Stimulated activated CD4-positive, alpha-beta T cell treated with anti-CD3 and anti-CD28 coated beads, Interleukin-15, amount 100 ng/mL, for 24 hours (primary cell): ENCODE measurements around the gene PZP.
"Not testable (repeated sequence)": the region's sequence is repeated elsewhere in the genome, so short reads cannot be mapped to it uniquely, and the experiment has no call there.

Source experiments
- DNase-seq: peaks from one replicate; pipeline ENCODE4 v3.0.0-alpha.2; 2020

PZP gene

DNA sequence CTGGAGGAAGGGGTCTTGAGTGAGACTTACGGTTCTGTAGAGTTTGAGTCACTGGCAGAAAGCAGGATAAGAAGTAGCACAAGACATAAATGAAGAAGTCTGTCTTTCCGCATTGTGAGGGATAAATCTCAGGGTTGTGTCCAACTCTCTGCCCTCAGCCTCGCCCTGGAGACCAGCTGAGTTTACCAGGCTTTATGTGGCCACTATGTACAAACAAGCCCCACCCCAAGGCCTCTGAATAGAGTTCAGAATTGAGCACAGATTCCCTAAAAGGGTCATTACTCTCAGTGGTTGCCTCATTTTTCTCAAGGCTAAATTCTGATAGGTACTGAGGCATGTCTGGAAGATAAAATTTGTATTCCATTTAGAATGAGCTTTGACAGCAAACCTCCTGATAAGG is at the start of gene PZP:
PZP (minus strand) TSS at position 167 of the 400 bp plus-strand sequence; CDS start at position 113, 54 bp downstream.
- DNase-seq, result no peak

DNA sequence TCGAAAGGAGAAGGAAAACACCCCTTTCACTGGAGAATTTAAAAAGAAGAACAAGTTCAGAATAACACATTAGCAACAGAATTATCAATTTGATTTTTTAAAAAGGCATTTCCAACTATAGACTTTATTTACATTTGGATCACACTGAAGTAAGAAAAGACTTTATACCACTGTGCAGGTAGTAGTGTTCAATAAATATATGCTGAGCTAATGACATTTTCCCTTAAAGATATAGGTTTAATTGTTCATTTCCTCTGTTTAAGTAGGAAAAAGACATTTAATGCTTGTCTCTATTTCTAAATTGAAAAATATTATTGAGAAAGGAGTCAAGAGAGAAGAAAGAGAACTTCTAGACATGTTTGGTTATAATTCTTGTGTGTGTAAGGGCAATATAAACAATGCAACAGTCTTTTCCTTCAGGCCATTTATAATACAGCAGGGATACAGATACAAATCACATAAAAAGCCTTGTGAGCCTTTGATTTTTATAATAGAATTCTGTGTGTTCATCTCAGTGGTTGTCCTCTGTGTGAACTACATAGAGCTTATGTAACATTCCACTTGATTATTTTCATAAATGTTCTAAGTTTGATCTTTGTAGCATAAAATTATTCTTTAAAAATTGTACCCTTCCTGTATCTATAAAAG is 48.7 kb upstream of the PZP start:
- no peak for DNase-seq

DNA sequence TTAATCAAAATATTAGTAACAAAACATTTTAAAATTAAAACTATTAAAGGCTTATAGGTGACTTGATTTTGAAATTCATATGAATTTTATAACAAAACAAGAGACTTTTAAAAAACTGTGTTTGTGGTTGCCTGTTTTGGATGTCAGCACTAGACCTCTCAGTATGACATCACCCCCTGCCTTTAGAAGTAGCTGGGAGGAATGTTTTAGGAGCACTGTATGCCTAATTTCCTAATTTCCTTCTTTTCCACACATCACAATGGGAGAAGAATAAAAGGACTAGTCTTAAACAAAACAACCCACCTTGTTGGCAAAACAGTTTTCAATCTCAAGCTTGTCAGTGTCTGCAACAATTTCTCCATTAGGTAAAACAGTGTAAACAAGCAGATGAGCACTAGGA is 48.1 kb upstream of the PZP start:
- DNase-seq, result no peak

DNA sequence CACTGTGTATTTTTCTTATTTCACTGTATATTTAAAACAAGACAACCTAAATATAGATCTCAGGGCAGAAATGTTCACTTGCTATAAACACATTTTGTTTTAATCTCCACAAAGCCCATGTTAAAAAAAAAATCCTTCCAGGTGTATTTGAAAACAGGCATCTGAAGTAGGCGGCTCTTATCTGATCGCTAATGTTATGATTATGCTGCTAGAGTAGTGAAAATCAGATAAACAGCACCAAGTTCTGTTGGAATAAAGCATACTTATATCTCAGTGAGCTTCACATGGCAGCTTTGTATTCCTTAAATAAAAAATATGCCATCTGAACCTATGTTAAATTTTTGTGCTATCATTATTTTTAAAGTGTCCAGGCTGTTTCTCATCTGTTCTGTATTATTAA is 47.6 kb upstream of the PZP start:
- DNase-seq, result no peak

DNA sequence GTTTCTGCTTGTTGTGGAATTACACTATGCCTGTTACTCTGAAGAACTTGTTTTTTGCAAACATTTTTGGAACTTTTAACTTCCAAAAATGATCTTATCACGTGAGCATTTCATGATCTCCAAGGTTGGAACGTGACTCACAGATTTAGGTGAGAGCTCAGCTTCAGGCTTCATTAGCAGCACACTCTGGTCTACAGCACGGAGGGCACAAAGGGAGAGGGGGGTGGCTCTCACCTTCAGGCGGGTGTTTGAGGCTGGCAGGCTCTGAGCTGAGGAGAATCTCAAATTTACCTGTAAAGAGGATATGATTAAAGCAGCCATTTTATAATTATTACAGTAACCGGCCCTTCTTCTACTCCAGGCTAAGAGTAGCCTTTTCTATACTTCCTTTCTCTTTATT is 45.3 kb upstream of the PZP start:
- DNase-seq, result no peak

DNA sequence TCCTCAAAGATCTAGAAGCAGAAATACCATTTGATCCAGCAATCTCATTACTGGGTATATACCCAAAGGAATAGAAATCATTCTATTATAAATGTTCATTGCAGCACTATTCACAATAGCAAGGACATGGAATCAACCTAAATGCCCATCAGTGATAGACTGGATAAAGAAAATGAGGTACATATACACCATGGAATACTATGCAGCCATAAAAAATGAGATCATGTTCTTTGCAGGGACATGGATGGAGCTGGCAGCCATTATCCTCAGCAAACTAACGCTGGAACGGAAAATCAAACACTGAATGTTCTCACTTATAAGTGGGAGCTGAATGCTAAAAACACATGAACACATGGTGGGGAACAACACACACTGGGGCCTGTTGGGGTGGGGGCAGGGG is 44.6 kb upstream of the PZP start:
- not testable (repeated sequence) for DNase-seq

DNA sequence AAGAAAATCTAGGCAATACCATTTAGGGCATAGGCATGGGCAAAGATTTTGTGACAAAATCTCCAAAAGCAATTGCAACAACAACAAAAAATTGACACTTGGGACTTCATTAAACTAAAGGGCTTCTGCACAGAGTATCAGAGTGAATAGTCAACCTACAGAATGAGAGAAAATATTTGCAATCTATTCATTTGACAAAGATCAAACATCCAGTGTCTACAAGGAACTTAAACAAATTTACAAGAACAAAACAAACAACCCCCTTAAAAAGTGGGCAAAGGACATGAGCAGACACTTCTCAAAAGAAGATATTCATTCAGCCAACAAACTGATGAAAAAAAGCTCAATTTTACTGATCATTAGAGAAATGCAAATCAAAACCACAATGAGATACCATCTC is 44.1 kb upstream of the PZP start:
- no peak for DNase-seq

DNA sequence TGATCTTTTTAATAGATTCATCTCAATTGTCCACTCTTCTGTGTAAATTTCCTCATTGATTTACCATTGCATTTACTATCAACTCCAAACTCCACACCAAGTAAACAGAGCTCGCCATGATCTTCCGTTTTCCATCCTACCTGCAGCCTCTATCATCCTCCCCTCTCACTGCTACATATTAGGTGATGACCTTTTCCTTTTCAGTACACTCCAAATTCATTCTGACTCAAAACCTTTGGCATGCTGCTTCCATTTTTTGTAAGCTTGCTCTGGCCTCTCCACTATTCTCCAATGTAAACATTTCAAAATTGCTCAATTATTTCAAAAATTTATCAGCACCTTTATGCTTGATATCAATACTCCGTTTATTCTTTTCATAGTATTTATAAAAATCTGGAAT is 40.2 kb upstream of the PZP start:
- DNase-seq, result no peak

DNA sequence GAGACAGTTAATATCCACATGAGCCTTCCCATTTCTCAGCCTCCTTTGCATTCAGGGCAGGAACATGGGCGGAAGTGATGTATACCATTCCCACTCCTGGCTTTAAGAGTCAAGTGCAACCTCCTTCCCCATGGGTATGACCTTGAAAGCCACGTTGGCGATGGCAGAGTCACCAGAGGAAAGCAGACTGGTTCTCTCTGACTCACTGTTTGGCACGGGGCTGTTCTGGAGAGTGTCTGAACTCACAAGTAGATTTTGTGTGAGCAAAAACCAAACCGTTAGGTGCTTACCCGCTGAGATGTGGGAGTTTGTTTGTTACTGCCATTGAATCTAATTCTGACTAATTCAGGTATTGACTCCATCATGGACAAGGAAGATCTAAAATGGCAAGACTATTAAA is 36.7 kb upstream of the PZP start:
- DNase-seq, result peak; percentile 82

DNA sequence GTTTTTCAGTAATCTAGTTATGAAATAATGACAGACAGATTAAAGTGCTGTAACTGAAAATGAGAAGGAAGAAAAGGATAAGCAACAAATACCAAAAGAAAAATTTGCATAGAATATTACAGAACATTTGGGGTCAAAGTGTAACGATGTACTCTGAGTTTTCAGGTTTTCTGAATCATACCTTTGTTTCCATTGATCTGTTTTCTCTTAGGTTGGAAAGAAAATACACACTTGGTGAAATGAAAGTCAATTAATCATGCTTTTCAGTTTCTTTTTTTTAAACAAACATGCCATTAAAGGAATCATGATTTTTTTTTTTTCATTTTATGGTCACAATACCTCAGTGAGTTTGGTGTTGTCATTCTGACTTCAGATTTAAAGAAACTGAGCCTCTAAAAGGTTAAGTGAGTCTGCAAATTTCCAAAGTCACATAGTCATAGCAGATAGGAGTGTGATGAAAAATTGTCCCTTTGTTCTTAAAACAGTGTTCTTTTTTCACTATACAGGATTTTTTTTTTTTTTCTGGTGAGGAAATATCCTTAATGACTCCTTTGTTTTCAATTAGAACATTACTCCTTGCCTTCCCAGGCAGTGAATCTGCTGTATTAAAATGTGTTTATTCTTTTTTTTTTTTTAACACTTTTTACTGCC is 35.9 kb upstream of the PZP start:
- DNase-seq, result no peak

DNA sequence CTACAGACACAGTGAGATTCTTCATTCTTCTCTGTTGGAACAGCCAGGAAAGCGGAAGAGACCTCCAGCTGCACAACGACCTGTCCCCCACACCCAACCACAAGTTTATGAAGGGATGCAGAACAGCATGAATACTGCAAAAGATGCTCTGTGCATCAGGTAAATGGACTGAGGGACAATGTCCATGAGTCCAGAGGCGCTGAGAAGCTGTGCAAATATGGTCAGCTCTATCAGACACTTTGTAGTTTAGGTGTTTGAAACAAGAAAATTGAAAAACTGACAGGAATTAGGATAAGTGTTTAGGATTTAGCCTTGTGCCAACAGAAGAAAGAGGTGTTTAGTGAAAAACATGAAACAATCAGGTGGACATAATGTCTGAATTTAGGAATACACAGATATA is 33.1 kb upstream of the PZP start:
- no peak for DNase-seq

DNA sequence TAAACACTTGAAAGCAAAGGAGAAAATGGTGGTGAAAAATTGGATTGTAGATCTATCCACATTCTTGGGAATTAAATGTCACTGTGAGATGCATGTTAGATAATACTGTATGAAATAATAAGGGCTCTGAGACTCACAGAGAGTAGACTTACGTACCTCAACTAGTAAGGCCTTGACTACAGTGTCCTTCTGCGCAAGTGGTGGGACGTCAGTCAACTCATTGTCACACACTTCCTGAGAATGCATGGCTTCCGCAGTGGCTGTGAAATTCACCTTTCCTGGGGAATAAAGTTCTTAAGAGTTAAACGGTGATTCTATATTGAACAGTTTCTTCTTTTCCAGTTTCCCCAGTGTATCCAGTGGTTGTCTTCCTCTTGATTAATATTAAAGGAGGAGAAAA is 32.6 kb upstream of the PZP start:
- DNase-seq, result no peak

DNA sequence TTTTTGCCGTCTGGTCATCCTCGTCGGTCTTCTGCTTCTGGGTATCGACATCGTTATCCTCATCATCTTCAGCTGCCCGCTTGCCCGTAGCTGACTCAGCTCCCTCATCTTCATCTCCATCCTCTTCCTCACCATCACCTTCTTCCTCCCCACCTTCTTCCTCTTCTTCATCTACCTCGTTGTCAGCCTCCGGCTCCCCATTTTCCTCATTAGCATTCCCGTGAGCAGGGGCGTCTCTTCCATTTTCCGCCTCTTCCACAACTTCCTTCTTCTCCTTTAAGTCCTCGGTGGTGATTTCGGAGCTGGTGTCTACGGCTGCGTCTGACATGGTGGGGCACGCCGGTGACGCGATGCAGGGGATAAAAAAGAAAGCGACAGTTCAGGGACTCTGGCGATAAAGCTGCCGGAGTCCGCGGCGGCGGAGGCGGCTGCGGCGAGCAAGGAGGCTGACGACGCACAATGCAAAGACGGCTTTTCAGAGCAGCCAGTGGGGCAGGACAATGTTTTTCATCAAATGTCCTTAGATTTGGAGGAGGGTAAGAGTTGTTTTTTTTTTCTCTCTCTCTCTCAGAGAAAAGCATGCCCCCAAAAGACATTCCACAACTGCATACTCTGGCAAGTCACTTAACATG is 31.9 kb upstream of the PZP start:
- DNase-seq, result peak; percentile 61

DNA sequence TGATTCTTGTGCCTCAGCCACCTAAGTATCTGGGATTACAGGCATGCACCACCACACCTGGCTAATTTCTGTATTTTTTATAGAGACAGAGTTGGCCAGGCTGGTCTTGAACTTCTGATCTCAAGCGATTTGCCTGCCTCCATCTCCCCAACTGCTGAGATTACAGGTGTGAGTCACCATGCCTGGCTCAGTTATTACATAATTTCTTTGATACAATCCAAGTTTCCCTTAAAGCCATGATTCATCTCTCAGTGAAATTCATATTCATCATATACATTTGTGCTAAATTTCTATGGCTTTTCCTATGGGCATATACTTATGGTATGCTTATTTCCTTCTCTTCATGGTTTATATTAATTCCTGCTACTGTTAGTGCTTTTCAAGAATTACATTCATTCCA is 29.1 kb upstream of the PZP start:
- DNase-seq, result no peak

DNA sequence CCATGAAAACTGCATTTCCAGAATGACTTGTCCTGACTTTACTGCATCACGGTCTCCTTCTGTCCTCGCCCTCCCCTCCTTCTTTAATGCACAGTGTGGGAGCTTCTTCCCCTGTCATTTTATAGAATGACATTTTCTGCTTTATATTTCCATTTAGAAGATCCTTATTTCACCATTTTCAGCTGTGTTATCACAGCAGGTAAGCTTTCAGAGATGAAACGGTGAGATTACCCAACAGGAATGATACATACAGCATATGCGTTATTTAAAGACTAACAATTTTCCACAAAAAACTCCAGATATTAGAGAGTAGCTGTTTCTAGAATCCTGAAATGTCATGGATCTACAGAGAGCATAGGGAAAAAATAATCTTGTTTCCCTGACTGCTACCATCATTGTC is 27.3 kb upstream of the PZP start:
- no peak for DNase-seq

DNA sequence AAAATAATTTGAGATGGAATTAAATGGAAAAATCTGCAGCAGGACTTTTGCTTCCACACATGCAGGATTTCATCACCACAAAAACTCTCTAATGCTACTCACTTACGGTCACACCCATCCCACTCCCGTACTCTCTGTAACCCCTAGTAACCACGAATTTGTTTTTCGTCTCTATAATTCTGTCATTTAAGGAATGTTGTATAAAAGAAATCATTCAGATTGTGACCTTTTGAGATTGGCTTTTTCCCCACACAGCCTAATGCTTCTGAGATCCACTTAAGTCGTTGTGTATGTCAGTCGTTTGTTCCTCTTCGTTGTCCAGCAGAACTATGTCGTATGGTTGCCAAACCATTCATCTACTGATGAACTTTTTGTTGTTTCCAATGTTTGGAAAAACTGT is 19.8 kb upstream of the PZP start:
- no peak for DNase-seq

DNA sequence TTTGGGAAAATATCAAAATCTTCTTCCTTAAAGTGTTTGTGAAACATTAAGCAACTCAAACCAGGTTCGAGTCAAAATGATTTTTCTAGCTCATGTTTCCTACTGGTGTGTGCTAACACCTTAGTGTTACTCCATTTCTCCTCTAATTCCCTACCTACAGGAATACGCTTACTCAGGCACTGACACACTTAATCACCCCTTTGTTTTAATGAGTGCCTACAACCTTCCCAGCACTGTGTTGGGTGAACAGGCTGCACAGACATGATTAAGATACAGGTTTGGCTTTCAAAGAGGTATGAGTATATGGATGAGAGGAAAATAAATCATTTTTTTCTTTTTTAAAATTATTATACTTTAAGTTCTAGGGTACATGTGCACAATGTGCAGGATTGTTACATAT is 15.6 kb upstream of the PZP start:
- DNase-seq, result no peak

DNA sequence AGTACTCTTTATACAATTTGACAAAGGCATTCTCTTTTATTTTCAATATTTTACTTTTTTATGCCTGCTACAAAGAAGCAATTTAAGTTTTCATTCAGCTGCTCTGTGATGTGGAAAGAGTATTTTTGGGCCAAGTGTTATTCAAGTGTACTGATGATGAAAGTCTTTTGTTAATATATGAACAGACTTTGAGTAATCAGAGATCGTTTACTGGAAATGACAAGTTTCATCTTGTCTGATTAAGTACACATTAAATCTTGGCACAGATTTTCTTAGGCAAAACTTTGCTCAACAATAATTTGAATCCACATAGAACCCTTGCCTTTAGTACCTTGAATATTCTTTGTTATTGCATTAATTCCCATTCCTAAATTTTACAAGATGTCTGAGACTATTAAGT is 13.3 kb upstream of the PZP start:
- DNase-seq, result no peak

DNA sequence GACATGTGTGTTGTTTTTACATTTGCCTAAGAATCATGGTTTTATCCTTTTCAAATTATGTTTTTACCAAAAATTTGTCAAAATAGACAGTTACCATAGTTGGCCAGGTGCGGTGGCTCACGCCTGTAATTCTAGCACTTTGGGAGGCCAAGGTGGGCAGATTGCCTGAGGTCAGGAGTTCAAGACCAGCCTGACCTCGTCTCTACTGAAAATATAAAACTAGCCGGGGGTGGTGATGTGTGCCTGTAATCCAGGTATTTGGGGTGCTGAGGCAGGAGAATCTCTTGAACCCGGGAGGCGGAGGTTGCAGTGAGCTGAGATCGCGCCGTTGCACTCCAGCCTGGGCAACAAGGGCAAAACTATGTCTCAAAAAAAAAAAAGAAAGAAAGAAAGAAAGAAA is 12.8 kb upstream of the PZP start:
- DNase-seq, result not testable (repeated sequence)

DNA sequence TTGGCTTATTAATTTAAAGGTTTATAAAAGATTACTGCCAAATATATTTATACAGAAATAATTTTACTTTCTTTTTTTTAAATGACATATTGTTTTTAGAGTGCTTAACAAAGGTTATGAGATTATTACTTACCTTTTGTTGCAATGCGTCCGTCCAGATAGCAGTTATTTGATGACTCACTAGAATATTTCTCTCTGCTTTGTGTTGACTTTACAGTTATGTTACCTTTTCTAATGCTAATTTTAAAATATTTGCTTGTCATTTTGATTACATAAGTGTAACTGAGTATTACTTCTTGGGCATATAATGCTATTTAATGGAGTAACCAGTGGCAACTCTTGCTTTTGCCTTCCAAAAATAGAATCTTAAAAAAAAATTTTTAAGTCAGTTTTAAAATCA is 6.3 kb upstream of the PZP start:
- no peak for DNase-seq

DNA sequence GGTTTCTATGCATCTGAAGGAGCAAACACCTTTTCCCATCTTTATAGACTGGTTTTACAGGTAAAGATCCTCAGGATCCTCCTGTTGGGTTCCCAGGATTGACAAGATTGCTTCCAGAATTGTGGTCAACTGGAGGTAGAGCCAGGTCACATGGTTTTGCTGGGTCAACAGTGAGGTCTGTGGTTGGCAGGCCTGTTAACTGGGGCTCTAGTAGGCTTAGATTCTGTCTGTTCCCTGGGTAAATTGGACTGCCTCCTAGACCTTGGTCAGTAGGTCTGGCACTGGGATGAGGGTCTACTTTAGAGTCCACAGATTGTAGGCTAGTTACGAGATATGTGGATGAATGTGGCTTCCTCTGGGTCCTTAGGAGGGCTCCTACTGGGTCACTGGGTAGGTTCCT is 3.5 kb upstream of the PZP start:
- no peak for DNase-seq

DNA sequence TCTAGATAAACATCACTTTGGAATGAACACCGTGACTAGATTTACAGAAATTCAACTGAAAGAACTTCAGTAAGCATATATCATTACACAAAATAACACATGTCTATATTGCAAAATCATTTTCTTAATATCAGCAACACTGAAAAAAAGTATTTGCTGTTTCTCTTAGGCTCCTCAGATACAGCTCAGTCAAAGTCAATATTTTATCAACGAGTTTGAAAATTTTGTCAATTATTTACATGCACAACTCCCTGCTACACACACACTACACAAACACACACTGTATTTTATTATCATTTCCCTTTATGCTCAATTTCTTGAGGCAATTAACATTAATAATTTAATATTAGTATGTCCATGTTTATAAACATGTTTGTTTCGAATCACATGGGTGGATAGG is 3.8 kb downstream of the PZP start:
- DNase-seq, result no peak

DNA sequence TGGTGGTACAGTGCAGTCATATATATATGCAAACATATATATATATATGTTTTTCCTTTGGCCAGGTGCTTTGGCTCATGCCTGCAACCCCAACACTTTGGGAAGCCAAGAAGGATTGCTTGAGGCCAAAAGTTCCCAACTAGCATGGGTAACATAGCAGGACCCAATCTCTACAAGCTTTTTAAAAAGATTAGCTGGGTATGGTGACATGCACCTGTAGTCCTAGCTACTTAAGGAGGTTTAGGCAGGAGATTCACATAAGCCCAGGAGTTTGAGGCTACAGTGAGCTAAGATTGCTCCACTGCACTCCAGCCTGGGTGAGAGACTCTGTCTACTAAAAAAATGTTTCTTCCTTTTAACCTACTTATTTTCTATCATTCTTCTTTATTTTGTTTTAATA is 10.2 kb downstream of the PZP start:
- peak; percentile 3 for DNase-seq

DNA sequence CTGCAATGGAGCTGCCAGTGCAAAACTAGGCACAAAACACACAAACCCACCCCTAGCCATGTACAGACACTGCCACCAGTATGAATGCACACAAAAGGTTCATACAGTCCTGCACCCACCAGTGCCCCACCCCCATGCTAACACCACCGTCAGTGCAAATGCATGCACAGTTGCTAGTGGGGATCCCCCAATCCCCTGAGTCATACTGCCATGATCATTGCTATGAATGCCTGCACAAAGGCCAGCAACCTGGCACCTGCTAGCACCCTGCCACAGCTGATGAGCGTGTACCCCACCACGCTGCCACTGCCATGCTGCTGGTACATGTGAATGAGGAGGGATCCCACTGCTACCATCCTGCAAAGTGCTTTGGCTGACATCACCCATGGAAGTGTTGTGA is 23.9 kb downstream of the PZP start:
- DNase-seq, result no peak

DNA sequence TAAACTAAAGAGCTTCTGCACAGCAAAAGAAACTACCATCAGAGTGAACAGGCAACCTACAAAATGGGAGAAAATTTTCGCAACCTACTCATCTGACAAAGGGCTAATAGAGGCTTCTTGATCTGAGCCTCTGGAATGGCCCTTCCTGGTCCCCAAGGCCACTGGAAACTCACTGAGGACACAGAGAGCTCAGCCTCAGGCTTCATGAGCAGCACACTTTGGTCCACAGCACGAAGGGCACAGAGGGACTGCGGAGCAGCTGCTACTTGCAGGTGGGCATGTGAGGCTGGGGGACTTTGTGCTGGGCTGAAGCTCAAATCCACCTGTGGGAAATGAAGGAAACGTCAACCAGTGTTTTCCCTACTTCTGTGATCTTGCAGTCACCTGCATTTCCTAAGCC is 27.4 kb downstream of the PZP start:
- no peak for DNase-seq
